ENCODE results near the gene SGSH. TPM values are rescaled to one million over a fixed set of nuclear protein-coding genes. Genes with fewer than 3 reads are reported as not detected.

Gene SGSH
- total RNA-seq (100 to 1,000 TPM; 189 to 198 TPM), polyA plus RNA-seq (10 to 100 TPM; 37.8 to 58.6 TPM)

DNA sequence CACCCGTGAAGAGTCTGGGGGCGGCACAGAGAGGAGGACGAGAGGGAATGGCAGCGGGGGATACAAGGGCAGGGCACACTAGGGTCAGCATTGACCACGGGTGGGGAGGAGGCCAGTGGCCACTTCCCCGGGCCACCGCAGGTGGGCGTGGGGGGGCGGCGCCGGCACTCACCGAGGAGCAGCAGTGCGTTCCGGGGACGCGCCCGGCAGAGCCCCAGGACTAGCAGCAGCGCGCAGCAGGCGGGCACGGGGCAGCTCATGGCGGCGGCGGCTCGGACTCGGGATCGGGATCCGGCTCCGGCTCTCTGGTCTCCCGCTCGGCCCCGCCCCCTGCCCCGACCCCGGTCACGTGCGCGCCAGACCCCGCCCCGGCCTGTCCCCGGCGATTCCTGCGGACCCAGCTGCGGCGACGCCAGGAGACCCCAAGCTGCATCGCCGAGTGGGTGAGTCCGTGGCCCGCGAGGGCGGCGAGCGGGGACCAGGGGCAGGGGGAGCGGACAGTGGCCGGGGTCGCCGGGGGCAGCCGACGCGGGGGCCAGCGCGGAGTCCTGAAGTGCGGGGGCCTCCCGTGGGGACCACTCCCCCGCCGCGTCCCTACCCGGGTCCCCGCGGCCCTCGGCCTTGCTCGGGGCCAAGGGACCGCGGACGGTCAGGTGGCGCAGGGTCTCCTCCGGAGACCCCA lies at the start of gene SGSH, which contains the start of gene SLC26A11:
TSS of gene SGSH (minus strand) at position 280 of the 682 bp plus-strand sequence. CDS start at position 260, 20 bp downstream.
TSS of gene SLC26A11 (plus strand) at position 374 of the 682 bp plus-strand sequence. CDS start 1,134 bp downstream, outside the sequence.
- Mint-ChIP-seq H3K4me3 (peak within 1 kb of the TSS; percentile 87 to 96 (median 94)), H3K27me3 (no peaks in the 10 kb centered on the region), H3K4me1 (peaks cover 25 to 61% (median 45%) of the 10 kb centered on the region in 4 donors), H3K36me3 (peaks cover 11 to 46% of the 10 kb centered on the region in 2 donors), H3K27ac (peak within 1 kb of the TSS; percentile 91 to 98 (median 97)), H3K9me3 (peaks cover 0 to 2% (median 0%) of the 10 kb centered on the region in 8 donors)
- ChIA-PET POLR2A (ENCODE audit: partially characterized antibody) (interaction anchor here (0.7 to 4.3 kb wide), 10 partner anchors 11 to 1299 kb away, joined by 3 to 71 read pairs (median 5); partner anchors contain the start of genes GAA and RNF213), CTCF (ENCODE audit: partially characterized antibody) (no interaction called here)
- intact Hi-C loops (cut with micrococcal nuclease) = no loop called here
- Histone ChIP-seq H3K36me3 (ENCODE audit: insufficient read depth, low read length) (peaks cover 21% of the 10 kb centered on the region), H3K27ac (ENCODE audit: low read depth, low read length) (peak within 1 kb of the TSS; percentile 96), H3K4me1 (ENCODE audit: insufficient read depth, low read length) (peaks cover 29% of the 10 kb centered on the region), H3K4me3 (ENCODE audit: low read length in 2 of 2) (peak within 1 kb of the TSS; percentile 96), H3K9me3 (ENCODE audit: control insufficient read depth in 1 of 2, low read length in 2 of 2) (no peaks in the 10 kb centered on the region), H3K27me3 (ENCODE audit: insufficient read depth, low read length) (no peaks in the 10 kb centered on the region)
- DNase-seq = peak; percentile 37 to 66 (median 40)

DNA sequence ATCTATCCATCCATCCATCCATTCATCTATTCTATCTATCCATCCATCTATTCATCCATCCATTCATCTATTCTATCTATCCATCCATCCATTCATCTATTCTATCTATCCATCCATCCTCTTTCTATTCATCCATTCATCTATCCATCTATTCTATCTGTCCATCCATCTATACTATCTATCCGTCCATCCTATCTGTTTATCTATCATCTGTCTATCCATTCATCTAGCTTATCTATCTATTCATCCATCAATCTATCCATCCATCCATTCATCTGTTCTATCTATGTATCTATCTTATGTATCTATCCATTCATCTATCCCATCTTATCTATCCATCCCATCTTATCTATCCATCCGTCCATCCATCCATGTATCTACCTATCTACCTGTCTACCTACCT lies 49.3 kb upstream of the SGSH start:
- Histone ChIP-seq H3K27me3 (ENCODE audit: insufficient read depth, low read length) (no peaks in the 10 kb centered on the region), H3K4me3 (ENCODE audit: low read length in 2 of 2) (no peak overlapping the region), H3K9me3 (ENCODE audit: control insufficient read depth in 1 of 2, low read length in 2 of 2) (no peaks in the 10 kb centered on the region), H3K27ac (ENCODE audit: low read depth, low read length) (peak overlapping the region; percentile 1), H3K36me3 (ENCODE audit: insufficient read depth, low read length) (peaks cover 58% of the 10 kb centered on the region), H3K4me1 (ENCODE audit: insufficient read depth, low read length) (peaks cover 89% of the 10 kb centered on the region)
- ChIA-PET POLR2A (ENCODE audit: partially characterized antibody) (interaction anchor here (1.1 to 1.2 kb wide), 2 partner anchors 9 to 18 kb away, joined by 3 read pairs; no protein-coding TSS in a partner anchor), CTCF (ENCODE audit: partially characterized antibody) (interaction anchor here (1.7 kb wide), 1 partner anchor 15 kb away, joined by 5 read pairs; no protein-coding TSS in a partner anchor)
- intact Hi-C loops (cut with micrococcal nuclease) = no loop called here
- Mint-ChIP-seq H3K4me1 (peaks cover 22 to 46% (median 41%) of the 10 kb centered on the region in 4 donors), H3K27ac (no peak overlapping the region), H3K4me3 (no peak overlapping the region), H3K36me3 (peaks cover 19 to 32% of the 10 kb centered on the region in 2 donors), H3K27me3 (no peaks in the 10 kb centered on the region), H3K9me3 (no peaks in the 10 kb centered on the region)
- DNase-seq = no peak

GRCh38 chr17:80268427-80268826 lies 48.3 kb upstream of the SGSH start:
- Histone ChIP-seq H3K36me3 (ENCODE audit: insufficient read depth, low read length) (peaks cover 52% of the 10 kb centered on the region), H3K27me3 (ENCODE audit: insufficient read depth, low read length) (no peaks in the 10 kb centered on the region), H3K27ac (ENCODE audit: low read depth, low read length) (peak overlapping the region; percentile 1), H3K4me3 (ENCODE audit: low read length in 2 of 2) (no peak overlapping the region), H3K4me1 (ENCODE audit: insufficient read depth, low read length) (peaks cover 81% of the 10 kb centered on the region), H3K9me3 (ENCODE audit: control insufficient read depth in 1 of 2, low read length in 2 of 2) (no peaks in the 10 kb centered on the region)
- no peak overlapping the region for H3K27ac Mint-ChIP-seq
- no peaks in the 10 kb centered on the region for H3K27me3 Mint-ChIP-seq
- ChIA-PET POLR2A (ENCODE audit: partially characterized antibody) (interaction anchor here (1.2 kb wide), 1 partner anchor 10 kb away, joined by 3 read pairs; no protein-coding TSS in a partner anchor), CTCF (ENCODE audit: partially characterized antibody) (interaction anchor here (0.7 to 1.7 kb wide), 2 partner anchors 16 to 83 kb away, joined by 3 to 5 read pairs; no protein-coding TSS in a partner anchor)
- H3K36me3 Mint-ChIP-seq = peaks cover 15 to 31% of the 10 kb centered on the region in 2 donors
- H3K4me3 Mint-ChIP-seq = no peak overlapping the region
- intact Hi-C loops (cut with micrococcal nuclease) = no loop called here
- DNase-seq = no peak
- no peaks in the 10 kb centered on the region for H3K9me3 Mint-ChIP-seq
- peaks cover 15 to 48% (median 36%) of the 10 kb centered on the region in 4 donors for H3K4me1 Mint-ChIP-seq

GRCh38 chr17:80267391-80267790 lies 47.3 kb upstream of the SGSH start:
- Mint-ChIP-seq H3K4me3 (peak overlapping the region in 5 of 8 donors; percentile 12 to 58 (median 35)), H3K27me3 (no peaks in the 10 kb centered on the region), H3K9me3 (no peaks in the 10 kb centered on the region), H3K4me1 (peaks cover 15 to 48% (median 32%) of the 10 kb centered on the region in 4 donors), H3K27ac (peak overlapping the region in 5 of 7 donors; percentile 31 to 77 (median 57)), H3K36me3 (peaks cover 15 to 25% of the 10 kb centered on the region in 2 donors)
- Histone ChIP-seq H3K27me3 (ENCODE audit: insufficient read depth, low read length) (no peaks in the 10 kb centered on the region), H3K4me1 (ENCODE audit: insufficient read depth, low read length) (peaks cover 80% of the 10 kb centered on the region), H3K9me3 (ENCODE audit: control insufficient read depth in 1 of 2, low read length in 2 of 2) (no peaks in the 10 kb centered on the region), H3K4me3 (ENCODE audit: low read length in 2 of 2) (no peak overlapping the region), H3K36me3 (ENCODE audit: insufficient read depth, low read length) (peaks cover 42% of the 10 kb centered on the region), H3K27ac (ENCODE audit: low read depth, low read length) (no peak overlapping the region)
- intact Hi-C loops (cut with micrococcal nuclease) = no loop called here
- DNase-seq = no peak
- POLR2A ChIA-PET (ENCODE audit: partially characterized antibody) = interaction anchor here (1.2 to 7.9 kb wide), 5 partner anchors 9 to 69 kb away, joined by 3 to 71 read pairs (median 9); partner anchors contain the start of genes SGSH and SLC26A11
- CTCF ChIA-PET (ENCODE audit: partially characterized antibody) = interaction anchor here (1.0 to 5.9 kb wide), 4 partner anchors 13 to 71 kb away, joined by 3 to 28 read pairs (median 14); no protein-coding TSS in a partner anchor

DNA sequence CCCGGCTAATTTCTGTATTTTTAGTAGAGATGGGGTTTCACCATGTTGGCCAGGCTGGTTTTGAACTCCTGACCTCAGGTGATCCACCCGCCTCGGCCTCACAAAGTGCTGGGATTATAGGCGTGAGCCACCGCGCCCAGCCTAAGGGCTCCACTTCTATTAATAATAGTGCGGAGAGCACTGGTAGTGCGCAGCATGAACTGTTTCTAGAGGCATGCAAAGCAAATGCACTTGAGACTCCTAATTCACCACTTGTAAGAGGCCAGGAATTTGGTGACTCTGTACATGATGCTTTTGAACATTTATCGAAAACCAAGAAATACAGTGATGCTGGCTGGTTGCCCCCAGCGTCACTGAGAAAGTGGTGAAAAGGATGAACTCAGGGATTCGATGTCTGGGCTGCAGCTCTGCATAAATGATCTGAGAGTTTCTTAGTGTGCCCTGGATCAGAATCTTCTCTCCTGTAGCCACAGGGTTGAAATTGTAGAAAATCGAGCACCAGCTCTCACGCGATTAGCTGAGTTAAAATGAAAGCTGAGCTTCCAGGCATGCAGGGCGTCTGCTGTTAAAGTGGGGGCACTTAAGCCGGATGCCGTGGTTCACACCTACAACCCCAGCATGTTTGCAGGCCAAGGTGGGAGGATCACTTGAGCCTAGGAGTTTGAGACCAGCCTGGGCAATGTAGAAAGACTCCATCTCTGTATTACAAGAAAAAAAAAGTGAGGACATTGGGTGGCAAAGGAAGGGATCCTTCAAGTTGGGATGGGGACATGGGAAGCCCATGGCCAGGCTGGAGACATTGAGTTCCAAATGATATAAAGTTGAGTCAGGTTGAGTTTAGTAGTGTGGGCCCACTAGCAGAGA lies 45.3 kb upstream of the SGSH start:
- intact Hi-C loops (cut with micrococcal nuclease) = no loop called here
- DNase-seq = peak; percentile 63 to 84 (median 67)
- Mint-ChIP-seq H3K27ac (peak overlapping the region; percentile 93 to 98 (median 97)), H3K4me1 (peaks cover 23 to 58% (median 32%) of the 10 kb centered on the region in 4 donors), H3K4me3 (peak overlapping the region; percentile 90 to 99 (median 96)), H3K36me3 (peaks cover 11 to 26% of the 10 kb centered on the region in 2 donors), H3K9me3 (no peaks in the 10 kb centered on the region), H3K27me3 (no peaks in the 10 kb centered on the region)
- H3K36me3 ChIP-seq (ENCODE audit: insufficient read depth, low read length) = peaks cover 37% of the 10 kb centered on the region
- peaks cover 75% of the 10 kb centered on the region for H3K4me1 ChIP-seq (ENCODE audit: insufficient read depth, low read length)
- no peaks in the 10 kb centered on the region for H3K27me3 ChIP-seq (ENCODE audit: insufficient read depth, low read length)
- no peaks in the 10 kb centered on the region for H3K9me3 ChIP-seq (ENCODE audit: control insufficient read depth in 1 of 2, low read length in 2 of 2)
- CTCF ChIA-PET (ENCODE audit: partially characterized antibody) = interaction anchor here (1.1 to 5.9 kb wide), 3 partner anchors 11 to 69 kb away, joined by 3 to 28 read pairs (median 22); no protein-coding TSS in a partner anchor
- H3K27ac ChIP-seq (ENCODE audit: low read depth, low read length) = peak overlapping the region; percentile 67
- POLR2A ChIA-PET (ENCODE audit: partially characterized antibody) = interaction anchor here (0.6 to 7.9 kb wide), 16 partner anchors 9 to 164 kb away, joined by 3 to 71 read pairs (median 6); partner anchors contain the start of genes GAA, SGSH and SLC26A11
- H3K4me3 ChIP-seq (ENCODE audit: low read length in 2 of 2) = peak overlapping the region; percentile 25 to 92

DNA sequence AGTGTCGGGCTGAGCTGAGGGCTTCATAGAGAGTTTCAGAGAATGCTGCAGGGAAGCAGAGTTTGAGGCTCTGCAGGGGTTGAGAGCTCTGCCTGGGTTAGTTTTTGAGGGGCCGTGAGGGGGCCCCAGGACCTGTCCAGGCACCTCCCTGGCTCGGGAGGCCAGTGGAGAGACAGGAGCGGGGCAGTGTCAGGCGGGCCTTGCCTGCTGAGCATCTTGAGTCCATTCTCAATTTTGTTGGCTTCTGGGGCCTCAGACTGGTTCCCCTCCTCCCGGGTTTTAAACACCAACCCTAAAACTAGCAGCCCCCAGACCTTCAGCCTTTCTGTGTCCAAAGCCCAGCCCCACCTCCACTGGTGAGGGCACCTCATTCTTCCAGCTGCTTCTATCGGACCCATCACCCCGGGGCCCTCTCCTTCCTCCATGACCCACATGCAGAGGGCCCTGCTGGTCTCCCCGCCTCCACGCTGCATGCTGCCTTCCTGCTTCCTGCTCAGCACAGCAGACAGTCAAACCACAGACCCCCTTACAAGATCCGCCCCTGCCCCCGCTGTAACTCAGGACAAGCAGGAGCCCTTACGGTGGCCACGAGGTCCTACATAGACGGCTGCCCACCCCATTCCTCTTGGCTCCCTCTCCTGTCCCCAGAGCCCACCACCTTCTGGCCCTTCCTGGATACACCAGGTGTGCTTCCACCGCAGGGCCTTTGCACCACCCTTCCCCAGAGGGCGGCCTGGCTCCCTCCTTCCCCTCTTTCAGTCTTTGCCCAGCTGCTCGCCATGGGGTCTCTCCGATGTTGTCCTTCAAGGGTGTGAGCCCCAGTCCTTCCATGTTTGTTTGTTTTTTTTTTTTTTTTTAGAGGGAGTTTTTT lies 44.3 kb upstream of the SGSH start:
- H3K4me1 Mint-ChIP-seq = peaks cover 28 to 64% (median 31%) of the 10 kb centered on the region in 4 donors
- CTCF ChIA-PET (ENCODE audit: partially characterized antibody) = interaction anchor here (1.1 to 5.9 kb wide), 4 partner anchors 10 to 68 kb away, joined by 3 to 28 read pairs (median 12); no protein-coding TSS in a partner anchor
- H3K9me3 ChIP-seq (ENCODE audit: control insufficient read depth in 1 of 2, low read length in 2 of 2) = no peaks in the 10 kb centered on the region
- H3K36me3 ChIP-seq (ENCODE audit: insufficient read depth, low read length) = peaks cover 27% of the 10 kb centered on the region
- H3K27me3 Mint-ChIP-seq = no peaks in the 10 kb centered on the region
- no peaks in the 10 kb centered on the region for H3K27me3 ChIP-seq (ENCODE audit: insufficient read depth, low read length)
- H3K9me3 Mint-ChIP-seq = peaks cover 0 to 2% (median 0%) of the 10 kb centered on the region in 8 donors
- H3K4me3 Mint-ChIP-seq = peak overlapping the region; percentile 90 to 99 (median 96)
- peak; percentile 33 to 76 (median 50) for DNase-seq
- peak overlapping the region; percentile 51 to 92 for H3K4me3 ChIP-seq (ENCODE audit: low read length in 2 of 2)
- POLR2A ChIA-PET (ENCODE audit: partially characterized antibody) = interaction anchor here (0.6 to 7.9 kb wide), 17 partner anchors 9 to 425 kb away, joined by 3 to 71 read pairs (median 4); partner anchors contain the start of genes CBX4, SGSH and SLC26A11
- intact Hi-C loops (cut with micrococcal nuclease) = no loop called here
- peak overlapping the region; percentile 93 to 98 (median 97) for H3K27ac Mint-ChIP-seq
- peaks cover 72% of the 10 kb centered on the region for H3K4me1 ChIP-seq (ENCODE audit: insufficient read depth, low read length)
- H3K27ac ChIP-seq (ENCODE audit: low read depth, low read length) = peak overlapping the region; percentile 67
- peaks cover 11 to 30% of the 10 kb centered on the region in 2 donors for H3K36me3 Mint-ChIP-seq
